SK-N-MC (cell line): Measurements from ENCODE around the gene PLEKHB1.

Experiments
- DNase-seq: peaks from one replicate; pipeline ENCODE4 v3.0.0-alpha.2; 2011; ENCODE audit warnings: low read depth, low spot score
- H3K27ac ChIP-seq: fragments of 200-600 bp; sonication (generic); 2 replicates; pipeline ENCODE4 v1.5.1; 2016; ENCODE audit warnings: mixed run types
- H3K36me3 ChIP-seq: fragments of 200-600 bp; sonication (generic); 2 replicates; pipeline ENCODE4 v1.6.1; 2017; ENCODE audit warnings: antibody characterized with exemption, low read length, mixed read lengths; ENCODE audit not compliant: insufficient read depth
- H3K4me3 ChIP-seq: fragments of 200-600 bp; sonication (generic); 2 replicates; pipeline ENCODE4 v1.5.1; 2016
- H3K9ac ChIP-seq: fragments of 200-600 bp; sonication (generic); 2 replicates; pipeline ENCODE4 v1.8.0; 2017; ENCODE audit warnings: mixed run types, mixed read lengths; ENCODE audit not compliant: insufficient read length
- H3K9me3 ChIP-seq: fragments of 200-600 bp; sonication (generic); 2 replicates; pipeline ENCODE4 v1.6.1; 2017; ENCODE audit warnings: low read depth, mild to moderate bottlenecking, antibody characterized with exemption, low read length, moderate library complexity, mixed read lengths
- EZH2 ChIP-seq: fragments of 200-600 bp; sonication (generic); IDR thresholded peaks from one replicate; pipeline ENCODE4 v1.6.1; 2017; ENCODE audit warnings: antibody characterized with exemption
- FOXP2 ChIP-seq: optimal IDR thresholded peaks from 2 replicates; pipeline ENCODE3; 2011; ENCODE audit warnings: mild to moderate bottlenecking, moderate library complexity; ENCODE audit not compliant: insufficient read depth; ENCODE audit errors: extremely low read length, control extremely low read depth
- POLR2AphosphoS5 ChIP-seq: IDR thresholded peaks from 2 replicates; pipeline ENCODE4 v1.6.1; 2012; ENCODE audit warnings: mild to moderate bottlenecking, low read depth, low read length, borderline replicate concordance

Gene PLEKHB1

DNA sequence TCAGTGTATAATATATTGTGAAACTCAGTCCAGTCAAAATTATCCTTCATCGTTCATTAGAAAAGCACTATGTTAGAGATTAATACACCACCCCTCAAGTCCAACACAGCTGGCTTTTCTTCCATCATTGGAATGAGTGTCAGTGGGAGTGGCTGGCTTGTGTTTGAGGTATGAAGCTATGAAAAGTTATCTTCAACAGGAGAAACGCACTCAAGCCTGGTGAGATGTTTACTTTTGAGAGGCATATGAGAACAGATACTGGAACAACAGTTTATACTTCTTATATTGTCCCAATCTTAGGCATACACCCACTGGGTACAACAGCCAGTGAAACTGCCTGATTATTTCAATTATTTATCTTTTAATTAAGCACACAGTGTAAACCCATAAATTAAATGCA, 34.3 kb downstream of the PLEKHB1 start:
- Histone ChIP-seq H3K27ac (no peak overlapping the region; the same call in 1 of the 2 replicates), H3K9me3 (no peaks in the 10 kb centered on the region), H3K4me3 (no peak overlapping the region), H3K9ac (no peak overlapping the region), H3K36me3 (peaks cover 10% of the 10 kb centered on the region; the same call in 1 of the 2 replicates)
- no peak for DNase-seq
- TF ChIP-seq EZH2, result no peak
- no peak for TF ChIP-seq POLR2AphosphoS5
- no peak for TF ChIP-seq FOXP2

DNA sequence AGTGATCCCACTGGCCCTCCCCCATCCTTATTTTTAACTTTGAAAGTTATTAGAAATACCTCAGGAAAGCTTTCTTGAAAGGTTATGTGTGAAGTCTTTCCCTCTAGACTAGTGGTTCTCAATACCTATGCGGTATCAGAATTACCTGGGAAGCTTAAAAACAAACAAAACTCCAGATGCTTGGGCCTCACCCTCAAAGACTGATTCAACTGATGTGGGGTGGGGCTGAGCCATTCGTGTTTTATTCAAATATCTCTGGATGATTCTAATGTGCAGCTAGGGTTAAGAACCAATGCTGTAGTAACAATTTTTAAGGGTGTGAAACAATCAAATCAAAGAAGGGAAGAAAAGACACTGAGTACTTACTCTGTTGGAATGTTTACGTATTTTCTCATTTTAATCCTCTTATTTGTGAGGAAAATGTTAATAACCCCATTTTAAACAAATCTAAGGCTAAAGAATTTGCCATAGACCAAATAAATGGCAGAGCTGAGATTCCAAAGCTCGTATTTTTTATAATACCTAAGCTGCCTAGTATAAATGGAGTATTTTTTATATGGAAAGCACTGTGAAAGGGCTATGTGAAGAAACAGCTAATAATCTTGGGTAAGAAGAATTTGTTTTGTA, 47.6 kb downstream of the PLEKHB1 start:
- no peaks in the 10 kb centered on the region for H3K9me3 ChIP-seq
- no peak for DNase-seq
- no peaks in the 10 kb centered on the region for H3K36me3 ChIP-seq
- H3K4me3 ChIP-seq, result no peak overlapping the region
- TF ChIP-seq POLR2AphosphoS5 (no peak), EZH2 (no peak), FOXP2 (no peak)
- no peak overlapping the region for H3K27ac ChIP-seq
- no peak overlapping the region for H3K9ac ChIP-seq

DNA sequence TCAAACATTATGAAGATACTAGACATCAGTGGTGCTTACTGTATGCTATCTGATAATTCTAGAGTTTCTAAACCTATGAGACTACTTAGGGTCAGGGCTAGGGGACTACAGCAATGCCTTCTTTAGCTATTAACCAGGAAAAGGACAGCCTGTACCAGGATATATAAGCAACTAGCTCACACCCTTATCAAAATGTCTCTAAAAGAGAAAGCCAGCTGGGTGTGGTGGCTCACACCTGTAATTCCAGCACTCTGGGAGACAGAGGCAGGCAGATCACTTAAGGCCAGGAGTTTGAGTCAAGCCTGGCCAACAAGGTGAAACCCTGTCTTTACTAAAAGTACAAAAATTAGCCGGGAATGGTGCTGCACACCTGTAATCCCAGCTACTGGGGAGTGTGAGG, 58.7 kb downstream of the PLEKHB1 start:
- Histone ChIP-seq H3K4me3 (no peak overlapping the region), H3K9ac (no peak overlapping the region), H3K9me3 (no peaks in the 10 kb centered on the region), H3K36me3 (peaks cover 16% of the 10 kb centered on the region; the same call in 1 of the 2 replicates), H3K27ac (no peak overlapping the region)
- no peak for TF ChIP-seq POLR2AphosphoS5
- no peak for TF ChIP-seq EZH2
- TF ChIP-seq FOXP2, result no peak
- no peak for DNase-seq

DNA sequence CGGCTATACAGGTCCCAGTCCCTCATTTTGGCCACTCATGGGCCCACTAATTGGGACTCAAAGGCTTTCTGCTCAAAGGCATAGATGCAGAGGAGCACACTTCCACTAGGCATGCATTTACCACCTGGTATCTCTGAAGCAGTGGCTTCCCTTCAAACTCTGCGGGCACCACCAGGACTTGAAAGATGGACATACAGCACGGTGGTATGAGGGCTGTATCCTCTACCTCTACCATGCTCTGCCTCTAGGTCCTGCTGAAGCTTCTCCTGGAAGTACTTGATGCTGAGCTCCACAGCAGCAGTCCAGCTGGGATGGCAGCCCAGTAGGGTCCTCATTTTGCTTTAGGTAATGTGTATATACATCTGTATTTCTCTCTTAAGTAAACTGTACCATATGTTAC, 64.6 kb downstream of the PLEKHB1 start:
- Histone ChIP-seq H3K36me3 (peaks cover 3% of the 10 kb centered on the region; the same call in 1 of the 2 replicates), H3K27ac (no peak overlapping the region), H3K4me3 (no peak overlapping the region), H3K9ac (no peak overlapping the region), H3K9me3 (no peaks in the 10 kb centered on the region)
- DNase-seq, result no peak
- TF ChIP-seq FOXP2, result no peak
- no peak for TF ChIP-seq EZH2
- no peak for TF ChIP-seq POLR2AphosphoS5
